RWPE1 (cell line): ENCODE results near the gene NFYB.

Experiments
- CTCF ChIA-PET: fragments of 350-600 bp; sonication (Branson Sonifier 250); formaldehyde crosslinking; extraction: SDS; loops from one replicate; lab custom pipeline; 2021; lab: Yijun Ruan, JAX
- POLR2A ChIA-PET: fragments of 400-600 bp; formaldehyde crosslinking; extraction: SDS; loops from one replicate; lab custom pipeline; 2020; ENCODE audit warnings: antibody characterized with exemption; ENCODE audit not compliant: low non-redundant PET; lab: Yijun Ruan, JAX
- DNase-seq: peaks from one replicate; pipeline ENCODE4 v3.0.0; 2012; ENCODE audit warnings: low spot score
- H3K27ac ChIP-seq: fragments of 450-650 bp; 2 replicates; pipeline ENCODE4 v1.5.1; 2017
- CTCF ChIP-seq: fragments of 450-650 bp; conservative IDR thresholded peaks from 2 replicates; pipeline ENCODE4 v1.5.1; 2017; ENCODE audit warnings: low read depth, mild to moderate bottlenecking

The NFYB gene

DNA sequence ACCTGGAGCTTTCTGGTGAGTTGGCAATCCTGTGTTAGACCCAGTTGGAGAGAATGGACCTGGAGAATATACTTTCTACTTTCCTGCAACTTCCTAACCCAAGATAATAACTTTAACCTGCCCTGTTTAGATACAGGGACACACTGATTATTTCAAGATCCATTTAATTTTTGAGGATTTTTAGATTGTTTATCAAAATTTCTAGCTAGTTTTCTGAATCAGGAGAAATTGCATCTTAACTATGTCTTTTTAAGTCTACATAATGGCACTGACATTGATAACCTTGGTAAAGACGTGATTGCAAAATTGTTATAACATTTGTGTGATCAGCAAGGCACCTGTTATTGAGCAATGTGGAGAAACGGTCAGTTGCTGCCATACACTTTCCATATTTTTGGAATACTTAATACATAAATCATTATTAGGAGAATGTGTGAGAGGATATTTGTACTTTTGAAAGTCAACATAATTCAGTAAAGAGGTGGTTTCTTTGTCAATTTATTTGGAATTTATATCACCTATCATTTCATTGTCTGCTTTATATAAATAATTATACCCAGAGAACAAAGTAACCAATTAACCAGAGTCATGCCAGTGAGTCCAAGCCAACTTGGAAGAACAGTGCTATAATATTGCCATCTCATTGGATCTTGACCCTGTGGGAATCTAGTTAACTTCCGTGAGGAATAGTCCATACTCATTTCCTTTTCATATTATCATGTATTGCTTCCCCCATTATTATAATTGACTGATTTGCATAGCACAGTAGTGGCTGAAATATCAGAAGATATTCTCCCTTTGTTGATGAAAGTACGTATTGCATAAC is 28.4 kb downstream of the NFYB start:
- no peak for DNase-seq
- ChIA-PET CTCF (interaction anchor here (0.6 to 1.5 kb wide), 13 partner anchors 9 to 471 kb away, joined by 3 to 13 read pairs (median 4); partner anchors contain the start of gene NFYB), POLR2A (interaction anchor here (1.1 to 1.2 kb wide), 2 partner anchors 112 to 144 kb away, joined by 3 read pairs; partner anchors contain the start of gene TDG)
- TF ChIP-seq CTCF = peak; percentile 25
- H3K27ac ChIP-seq = no peak overlapping the region

DNA sequence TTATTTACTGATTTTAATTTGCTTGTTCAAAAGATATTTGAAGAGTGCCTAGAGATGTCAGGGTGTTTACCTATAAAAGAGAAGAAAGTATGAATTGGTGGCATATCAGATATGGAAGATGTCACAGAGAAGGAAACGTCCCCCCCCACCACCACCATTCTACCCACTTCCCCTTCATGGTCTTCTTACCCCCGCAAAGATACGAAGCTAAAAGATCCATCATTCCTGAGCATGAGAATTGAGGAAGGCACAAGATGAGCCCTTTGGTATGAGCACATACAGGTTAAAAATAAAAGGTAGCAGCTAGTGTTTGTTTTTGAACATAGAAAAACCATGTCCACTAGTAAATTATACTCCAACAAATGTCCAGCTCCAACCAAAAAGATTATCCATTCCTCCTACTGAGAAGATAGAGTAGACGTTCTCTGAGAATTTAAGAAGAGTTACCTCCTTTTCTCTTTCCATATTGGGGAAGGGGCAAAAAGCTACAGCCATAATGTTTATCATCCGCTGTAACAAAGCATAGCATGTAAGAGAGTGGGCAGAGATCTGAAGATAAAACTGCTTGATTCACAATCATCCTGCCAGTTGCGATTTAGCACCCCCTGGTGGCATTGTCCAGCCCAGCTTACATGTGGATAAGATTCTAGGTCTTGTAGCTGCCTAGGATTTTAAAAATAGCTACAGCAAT is 29.1 kb downstream of the NFYB start:
- H3K27ac ChIP-seq = no peak overlapping the region
- TF ChIP-seq CTCF = peak; percentile 92
- ChIA-PET CTCF (interaction anchor here (0.6 to 1.5 kb wide), 22 partner anchors 9 to 1836 kb away, joined by 3 to 13 read pairs (median 3); partner anchors contain the start of gene NFYB), POLR2A (interaction anchor here (1.1 to 1.2 kb wide), 2 partner anchors 111 to 143 kb away, joined by 3 read pairs; partner anchors contain the start of gene TDG)
- DNase-seq = peak; percentile 66

DNA sequence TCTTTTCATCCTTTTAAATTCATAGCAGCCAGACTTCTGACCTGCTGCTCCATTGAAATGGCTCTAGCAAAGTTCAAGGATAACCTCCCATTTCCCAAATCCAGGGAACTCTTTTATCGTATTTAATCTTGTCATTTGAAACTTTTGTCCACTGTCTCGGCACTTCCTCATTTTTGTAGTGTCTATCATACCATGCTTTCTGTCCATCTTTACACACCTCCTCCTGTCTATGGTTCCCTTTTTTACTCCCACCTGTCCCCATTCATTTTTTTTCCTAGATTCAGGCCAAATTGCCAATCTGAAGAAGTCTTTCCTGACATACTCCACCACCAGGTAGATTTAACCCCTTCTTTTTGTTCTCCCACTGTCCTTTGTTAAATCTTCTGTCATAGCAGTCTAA is 31.0 kb downstream of the NFYB start:
- POLR2A ChIA-PET = no interaction called here
- CTCF ChIA-PET = no interaction called here
- no peak overlapping the region for H3K27ac ChIP-seq
- TF ChIP-seq CTCF = no peak
- DNase-seq = no peak

- ChIA-PET POLR2A (no interaction called here), CTCF (no interaction called here)
Observed at GRCh38 chr12:104105461-104105860, 32.5 kb downstream of the NFYB start.

DNA sequence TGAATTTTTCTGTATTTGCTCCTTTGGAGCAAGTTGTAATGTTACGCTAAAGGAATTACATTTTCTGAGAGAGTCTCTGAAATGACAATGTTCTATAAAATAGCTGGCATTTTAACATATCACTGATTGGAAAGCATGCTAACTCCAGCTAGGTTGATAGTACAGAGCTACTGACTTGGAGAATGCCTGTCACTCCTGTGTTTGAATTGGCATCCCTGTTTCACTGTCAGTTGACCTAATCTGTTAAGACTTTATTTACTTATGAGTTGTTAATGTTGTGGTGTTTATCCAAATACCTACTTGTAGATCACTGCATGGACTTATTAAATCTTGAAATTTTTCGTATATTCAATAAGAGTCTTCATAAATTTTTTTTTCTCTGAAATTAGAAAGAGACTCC is 40.1 kb downstream of the NFYB start:
- no peak overlapping the region for H3K27ac ChIP-seq
- TF ChIP-seq CTCF = no peak
- CTCF ChIA-PET = interaction anchor here (0.6 to 1.9 kb wide), 2 partner anchors 10 to 518 kb away, joined by 3 to 7 read pairs; no protein-coding TSS in a partner anchor
- POLR2A ChIA-PET = no interaction called here
- no peak for DNase-seq

More at GRCh38 chr12:104105461-104105860, 32.5 kb downstream of the NFYB start:
- no peak overlapping the region for H3K27ac ChIP-seq
- no peak for DNase-seq
- TF ChIP-seq CTCF = no peak

DNA sequence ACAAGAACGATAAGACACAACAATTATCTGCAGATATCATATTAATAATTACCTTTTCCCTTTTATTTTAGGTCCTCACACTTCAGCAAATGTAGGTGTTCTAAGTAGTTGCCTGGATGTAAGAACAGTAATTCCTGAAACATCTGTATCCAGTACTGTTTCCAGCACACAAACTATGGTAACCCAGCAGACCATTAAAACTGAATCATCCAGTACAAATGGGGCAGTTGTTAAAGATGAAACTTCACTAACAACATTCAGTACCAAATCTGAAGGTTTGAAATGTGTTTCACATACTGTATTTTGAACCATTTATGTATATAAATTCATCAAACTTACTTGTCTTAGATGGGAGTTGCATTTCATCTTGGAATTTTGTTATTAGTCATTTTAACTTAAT is 42.7 kb downstream of the NFYB start:
- CTCF ChIA-PET = no interaction called here
- TF ChIP-seq CTCF = no peak
- no peak for DNase-seq
- no peak overlapping the region for H3K27ac ChIP-seq
- POLR2A ChIA-PET = no interaction called here
